Heart right ventricle (tissue), 16 donors: ENCODE data around the gene RRAS2. TPM values are rescaled to one million over a fixed set of nuclear protein-coding genes. Genes with fewer than 3 reads are reported as not detected.

Source experiments
- ATAC-seq, 8 donors: fragments of 200-7000 bp; cut with Tn5 transposase; one replicate each; pipeline ENCODE4 v1.9.1; 2020; ENCODE audit warnings: mild to moderate bottlenecking in 8 of 8, moderate library complexity in 8 of 8, moderate number of reproducible peaks in 1 of 8
- DNase-seq, 2 donors: peaks; one replicate each; pipeline ENCODE4 v3.0.0-alpha.2; 2020
- H3K27ac ChIP-seq, 10 donors: fragments of 200-600 bp; sonication (generic) in 2 of 10; one replicate each; pipeline versions ENCODE4 v1.5.0 to v1.8.0; 2020 to 2022; ENCODE audit warnings: mild to moderate bottlenecking in 3 of 10
- H3K27me3 ChIP-seq, 7 donors: fragments of 200-600 bp; one replicate each; pipeline ENCODE4 v1.8.0; 2021 to 2022; ENCODE audit warnings: mild to moderate bottlenecking in 2 of 7
- H3K36me3 ChIP-seq, 9 donors: fragments of 200-600 bp; sonication (generic) in 1 of 9; one replicate each; pipeline versions ENCODE4 v1.5.0 to v1.8.0; 2020 to 2022; ENCODE audit warnings: mild to moderate bottlenecking in 2 of 9
- H3K4me1 ChIP-seq, 9 donors: fragments of 200-600 bp; sonication (generic) in 1 of 9; one replicate each; pipeline versions ENCODE4 v1.5.0 to v1.8.0; 2020 to 2022; ENCODE audit warnings: mild to moderate bottlenecking in 4 of 9
- H3K4me3 ChIP-seq, 10 donors: fragments of 200-600 bp; sonication (generic) in 2 of 10; one replicate each; pipeline versions ENCODE4 v1.5.0 to v1.8.0; 2020 to 2022; ENCODE audit warnings: mild to moderate bottlenecking in 7 of 10, moderate library complexity in 2 of 10
- H3K9me3 ChIP-seq, 11 donors: fragments of 200-600 bp in 10 of 11; sonication (generic) in 2 of 11; one replicate each; pipeline versions ENCODE4 v1.5.0 to v1.8.0; 2013 to 2022; ENCODE audit warnings: mild to moderate bottlenecking in 2 of 11, control low read depth in 1 of 11, moderate library complexity in 1 of 11
- WGBS, 2 donors: extraction: QIAGEN DNeasy Blood & Tissue Kit; methylation state at CpG; one replicate each; pipeline ENCODE4 v1.1.7; 2013; ENCODE audit warnings: inconsistent platforms in 1 of 2; 5-methylcytosine and 5-hydroxymethylcytosine counted together
- intact Hi-C, 10 donors: fragments of 100-400 bp; cut with DNase I; formaldehyde crosslinking; loops; one replicate each; pipeline versions ENCODE4 v1.11.1 to v1.14.2; 2022
- polyA plus RNA-seq, 2 donors: library from polyadenylated mRNA; stranded (reverse); fragments of 200-250 nt; gene quantifications; one replicate each; pipeline ENCODE4 v1.2.3, GENCODE V29; 2013
- total RNA-seq, 10 donors: library from RNA; stranded (reverse); fragmentation: NEBNext Ultra II Directional in 3 of 10; extraction: Animal tissue kit (Norgen Biotek cat#: 25700) in 3 of 10; gene quantifications; one replicate each; pipeline versions ENCODE4 v1.2.1 to v1.2.4, GENCODE V29; 2021 to 2023
- TF ChIP-seq, protein P1 (sequence below), 9 donors: fragments of 200-600 bp; sonication (generic) in 2 of 9; IDR thresholded peaks; one replicate each; pipeline versions ENCODE4 v1.5.0 to v1.8.0; 2021 to 2022; ENCODE audit warnings: antibody characterized with exemption in 9 of 9, mild to moderate bottlenecking in 5 of 9, moderate library complexity in 1 of 9
- donor health status: Arrhythmogenic right ventricular cardiomyopathy.
- donor health status: ischemic (EF 13 %, LVEDD 7.1; RV severe dilation, severe dysfunction).
- donor health status: healthy with polysubstance abuse.
- donor health status: DM: no; HTN: yes; CAD: no.
- donor health status: DM: no; HTN: no; CAD: no.
- donor health status: ischemic (EF 25% LVEDD 6.9; RV normal size, moderate dysfunction).
- donor health status: ischemic (EF 25% LVEDD 5.7; RV mildly dilated, moderate dysfunction).
- donor health status: healthy.
- donor health status: DM: yes; HTN: yes; CAD: no.
- donor health status: Ischemic cardiomyopathy.
- donor health status: ischemic (EF 35%, LVEDD 5.7; RV mildly dilated, moderate dysfunction).
- donor health status: nonischemic (EF 11% LVEDD 7.7; RV severe dilation, severe dysfunction).
- donor health status: DM: yes; HTN: yes; CAD: no.
- donor health status: PGD.
- donor health status: ischemic (EF 29% LVEDD 5.4; RV normal size, mild dysfunction).
- donor health status: nonischemic (EF 23%, LVEDD 6.1; RV moderate dilation, normal function).

The RRAS2 gene
- total and polyA plus RNA-seq, 12 donors, result 20.8 to 142 (median 37.3) TPM

DNA sequence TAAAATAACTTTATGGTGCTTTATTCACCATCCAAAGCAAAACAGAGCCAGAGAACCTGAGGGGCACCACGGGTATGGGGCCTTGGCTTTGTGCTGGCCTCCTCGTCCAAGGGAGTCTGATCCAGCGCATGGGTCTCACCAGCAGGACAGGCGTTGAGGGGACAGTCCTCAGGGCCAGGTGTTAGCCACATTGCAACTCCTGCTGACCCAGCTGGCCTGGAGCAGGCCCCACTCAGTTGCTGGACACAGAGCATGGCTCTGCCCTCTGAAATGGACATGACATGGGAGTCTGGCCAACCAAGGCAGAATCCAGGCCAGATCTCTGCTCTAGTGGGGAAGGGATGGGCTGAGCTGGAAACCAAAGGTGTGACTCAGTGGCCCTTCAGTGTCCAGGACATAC lies 116.2 kb downstream of the RRAS2 start:
- intact Hi-C loops, result loop anchor here in 3 of 10 donors (10.0 kb wide), 3 partner anchors 88 to 758 kb away; no protein-coding TSS in a partner anchor
- H3K4me1 ChIP-seq, result peaks cover 0 to 12% (median 5%) of the 10 kb centered on the region in 9 donors
- ATAC-seq (peak in 2 of 8 donors; percentile 18 to 38), DNase-seq (no peak)
- H3K27ac ChIP-seq, result no peak overlapping the region
- TF ChIP-seq, protein P1, sequence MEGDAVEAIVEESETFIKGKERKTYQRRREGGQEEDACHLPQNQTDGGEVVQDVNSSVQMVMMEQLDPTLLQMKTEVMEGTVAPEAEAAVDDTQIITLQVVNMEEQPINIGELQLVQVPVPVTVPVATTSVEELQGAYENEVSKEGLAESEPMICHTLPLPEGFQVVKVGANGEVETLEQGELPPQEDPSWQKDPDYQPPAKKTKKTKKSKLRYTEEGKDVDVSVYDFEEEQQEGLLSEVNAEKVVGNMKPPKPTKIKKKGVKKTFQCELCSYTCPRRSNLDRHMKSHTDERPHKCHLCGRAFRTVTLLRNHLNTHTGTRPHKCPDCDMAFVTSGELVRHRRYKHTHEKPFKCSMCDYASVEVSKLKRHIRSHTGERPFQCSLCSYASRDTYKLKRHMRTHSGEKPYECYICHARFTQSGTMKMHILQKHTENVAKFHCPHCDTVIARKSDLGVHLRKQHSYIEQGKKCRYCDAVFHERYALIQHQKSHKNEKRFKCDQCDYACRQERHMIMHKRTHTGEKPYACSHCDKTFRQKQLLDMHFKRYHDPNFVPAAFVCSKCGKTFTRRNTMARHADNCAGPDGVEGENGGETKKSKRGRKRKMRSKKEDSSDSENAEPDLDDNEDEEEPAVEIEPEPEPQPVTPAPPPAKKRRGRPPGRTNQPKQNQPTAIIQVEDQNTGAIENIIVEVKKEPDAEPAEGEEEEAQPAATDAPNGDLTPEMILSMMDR (IDR thresholded peaks at IDR 0.05), result no peak
- no peaks in the 10 kb centered on the region for H3K9me3 ChIP-seq
- no peak overlapping the region for H3K4me3 ChIP-seq
- WGBS, 2 donors, result 91 to 95% methylated on average over 4 of the region's 4 CpGs
- peaks cover 0 to 32% (median 9%) of the 10 kb centered on the region in 7 donors for H3K27me3 ChIP-seq
- no peaks in the 10 kb centered on the region for H3K36me3 ChIP-seq

DNA sequence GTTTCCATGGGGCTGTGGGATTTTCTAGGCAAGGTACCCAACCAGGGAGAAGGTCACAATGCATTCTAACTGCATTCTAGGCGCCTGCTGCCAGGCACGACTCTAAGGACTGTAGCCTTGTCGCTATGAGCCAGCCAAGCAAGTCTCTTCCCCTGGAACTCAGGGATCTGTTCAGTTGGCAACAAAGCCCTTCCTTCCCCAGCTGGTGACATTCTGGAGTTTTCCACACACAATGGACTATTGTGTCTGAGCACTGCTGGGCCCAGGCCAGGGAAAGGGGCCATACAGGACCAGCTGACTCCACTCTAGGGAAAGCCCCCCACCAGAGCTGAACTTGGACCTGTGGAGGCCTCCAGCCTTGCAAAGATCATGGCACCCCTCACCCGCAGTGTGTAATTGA lies 116.8 kb downstream of the RRAS2 start:
- TF ChIP-seq, protein P1 (IDR thresholded peaks at IDR 0.05), result no peak
- ATAC-seq, result peak in 7 of 8 donors; percentile 24 to 64 (median 46)
- H3K27me3 ChIP-seq, result peaks cover 0 to 34% (median 6%) of the 10 kb centered on the region in 7 donors
- 54 to 65% methylated on average over 4 of the region's 4 CpGs for WGBS, 2 donors
- no peak overlapping the region for H3K4me3 ChIP-seq
- H3K36me3 ChIP-seq, result no peaks in the 10 kb centered on the region
- H3K4me1 ChIP-seq, result peaks cover 0 to 12% (median 8%) of the 10 kb centered on the region in 9 donors
- peak in 1 of 2 donors; percentile 38 for DNase-seq
- intact Hi-C loops, result loop anchor here in 3 of 10 donors (10.0 kb wide), 3 partner anchors 87 to 757 kb away; no protein-coding TSS in a partner anchor
- no peaks in the 10 kb centered on the region for H3K9me3 ChIP-seq
- no peak overlapping the region for H3K27ac ChIP-seq

DNA sequence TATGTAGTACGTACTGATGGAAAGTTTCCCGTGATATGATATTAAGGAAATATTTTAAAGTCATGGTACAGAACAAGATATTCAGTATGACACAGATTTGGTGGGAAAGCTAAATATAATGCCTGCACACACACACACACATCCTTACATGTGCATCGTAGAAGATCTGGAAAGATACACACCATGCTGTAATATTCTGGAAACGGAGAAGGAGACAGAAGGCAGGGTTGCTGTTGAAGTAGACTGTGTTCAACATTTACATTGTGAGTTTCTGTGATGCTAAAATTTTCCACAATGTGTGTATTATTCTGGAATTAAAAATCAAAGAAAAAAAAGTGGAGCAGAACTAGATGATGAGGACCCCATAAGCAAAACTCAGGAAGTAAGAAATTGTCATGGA lies 118.0 kb downstream of the RRAS2 start:
- DNase-seq, result no peak
- Histone ChIP-seq H3K4me1 (peaks cover 0 to 16% (median 8%) of the 10 kb centered on the region in 9 donors), H3K27ac (no peak overlapping the region), H3K27me3 (peaks cover 0 to 33% (median 6%) of the 10 kb centered on the region in 7 donors), H3K36me3 (no peaks in the 10 kb centered on the region), H3K9me3 (no peaks in the 10 kb centered on the region), H3K4me3 (no peak overlapping the region)
- no peak for ATAC-seq
- WGBS, 2 donors, result 91 to 93% methylated on average over 4 of the region's 4 CpGs
- TF ChIP-seq, protein P1 (IDR thresholded peaks at IDR 0.05), result no peak
- intact Hi-C loops, result loop anchor here in 3 of 10 donors (10.0 kb wide), 3 partner anchors 86 to 756 kb away; no protein-coding TSS in a partner anchor

DNA sequence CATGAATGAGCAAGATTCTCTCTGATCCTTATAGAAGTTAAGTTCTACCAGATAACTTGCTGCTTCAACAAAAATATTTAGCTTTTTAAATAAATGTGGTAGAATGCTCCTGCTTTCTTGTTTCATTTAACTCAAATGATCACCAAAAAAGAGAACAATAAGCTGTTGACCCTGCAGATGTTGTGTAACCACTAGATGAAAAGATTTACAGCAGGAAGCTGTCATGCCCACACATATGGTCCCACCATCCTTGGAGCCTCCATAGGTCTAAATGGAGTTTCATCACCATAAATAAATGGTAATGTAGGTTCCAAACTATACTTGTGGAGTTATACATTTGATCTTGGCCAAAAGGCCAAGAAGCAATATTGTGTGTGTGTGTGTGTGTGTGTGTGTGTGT lies 118.8 kb downstream of the RRAS2 start:
- Histone ChIP-seq H3K27me3 (peaks cover 0 to 33% (median 9%) of the 10 kb centered on the region in 7 donors), H3K4me3 (no peak overlapping the region), H3K4me1 (peaks cover 0 to 16% (median 8%) of the 10 kb centered on the region in 9 donors), H3K9me3 (no peaks in the 10 kb centered on the region), H3K27ac (no peak overlapping the region), H3K36me3 (no peaks in the 10 kb centered on the region)
- intact Hi-C loops, result loop anchor here in 3 of 10 donors (10.0 kb wide), 3 partner anchors 85 to 755 kb away; no protein-coding TSS in a partner anchor
- DNase-seq (no peak), ATAC-seq (no peak)
- TF ChIP-seq, protein P1 (IDR thresholded peaks at IDR 0.05), result no peak
